ENCODE results near the gene DNAH14.
"Not testable (repeated sequence)": the region's sequence is repeated elsewhere in the genome, so short reads cannot be mapped to it uniquely, and the experiment has no call there.

The DNAH14 gene

GRCh38 chr1:224929335-224930237, at the start of gene DNAH14:
DNAH14 (plus strand) TSS chr1:224929675; CDS start chr1:224952703, 23,028 bp downstream.
- peak; percentile 67 for DNase-seq

GRCh38 chr1:224880593-224881307, 48.7 kb upstream of the DNAH14 start:
- peak; percentile 42 for DNase-seq

GRCh38 chr1:224881308-224881692, 48.2 kb upstream of the DNAH14 start:
- DNase-seq = not testable (repeated sequence)

- DNase-seq = no peak
Observed at GRCh38 chr1:224881762-224882211, 47.7 kb upstream of the DNAH14 start.

- DNase-seq = no peak
Observed at GRCh38 chr1:224882264-224882663, 47.2 kb upstream of the DNAH14 start.

GRCh38 chr1:224883091-224883490, 46.4 kb upstream of the DNAH14 start:
- DNase-seq = no peak

GRCh38 chr1:224884361-224884801, 45.1 kb upstream of the DNAH14 start:
- peak; percentile 86 for DNase-seq

- DNase-seq = not testable (repeated sequence)
Observed at GRCh38 chr1:224885376-224885775, 44.1 kb upstream of the DNAH14 start.

- peak; percentile 45 for DNase-seq
Observed at GRCh38 chr1:224894915-224895314, 34.6 kb upstream of the DNAH14 start.

- no peak for DNase-seq
Observed at GRCh38 chr1:224896130-224896781, 33.2 kb upstream of the DNAH14 start.

GRCh38 chr1:224897529-224898327, 31.7 kb upstream of the DNAH14 start:
- DNase-seq = peak; percentile 20

GRCh38 chr1:224898937-224899336, 30.5 kb upstream of the DNAH14 start:
- no peak for DNase-seq

- DNase-seq = no peak
Observed at GRCh38 chr1:224900062-224900630, 29.3 kb upstream of the DNAH14 start.

GRCh38 chr1:224901087-224901810, 28.2 kb upstream of the DNAH14 start:
- no peak for DNase-seq

GRCh38 chr1:224903955-224904354, 25.5 kb upstream of the DNAH14 start:
- DNase-seq = no peak

GRCh38 chr1:224906340-224906739, 23.1 kb upstream of the DNAH14 start:
- DNase-seq = no peak

- DNase-seq = no peak
Observed at GRCh38 chr1:224911217-224911616, 18.3 kb upstream of the DNAH14 start.

GRCh38 chr1:224914292-224914900, 15.1 kb upstream of the DNAH14 start:
- no peak for DNase-seq

GRCh38 chr1:224919508-224919907, 10.0 kb upstream of the DNAH14 start:
- DNase-seq = no peak

- DNase-seq = no peak
Observed at GRCh38 chr1:224920930-224921329, 8.5 kb upstream of the DNAH14 start.

- DNase-seq = no peak
Observed at GRCh38 chr1:224921354-224921753, 8.1 kb upstream of the DNAH14 start.

Measured in fibroblast of upper back skin (primary cell).